GM20000 (cell line): ENCODE measurements around the gene CNST.
A peak's percentile ranks its signal among the peaks of the same experiment; 100 is the strongest.

Experiments used
- DNase-seq: peaks from one replicate; pipeline ENCODE4 v3.0.0; 2012; ENCODE audit warnings: low spot score
- TF ChIP-seq, protein P1 (sequence below): IDR thresholded peaks from 2 replicates; pipeline ENCODE4 v1.5.1; 2012; ENCODE audit warnings: mild to moderate bottlenecking, control low read depth; ENCODE audit errors: extremely low read depth, missing control alignments

Gene CNST

DNA sequence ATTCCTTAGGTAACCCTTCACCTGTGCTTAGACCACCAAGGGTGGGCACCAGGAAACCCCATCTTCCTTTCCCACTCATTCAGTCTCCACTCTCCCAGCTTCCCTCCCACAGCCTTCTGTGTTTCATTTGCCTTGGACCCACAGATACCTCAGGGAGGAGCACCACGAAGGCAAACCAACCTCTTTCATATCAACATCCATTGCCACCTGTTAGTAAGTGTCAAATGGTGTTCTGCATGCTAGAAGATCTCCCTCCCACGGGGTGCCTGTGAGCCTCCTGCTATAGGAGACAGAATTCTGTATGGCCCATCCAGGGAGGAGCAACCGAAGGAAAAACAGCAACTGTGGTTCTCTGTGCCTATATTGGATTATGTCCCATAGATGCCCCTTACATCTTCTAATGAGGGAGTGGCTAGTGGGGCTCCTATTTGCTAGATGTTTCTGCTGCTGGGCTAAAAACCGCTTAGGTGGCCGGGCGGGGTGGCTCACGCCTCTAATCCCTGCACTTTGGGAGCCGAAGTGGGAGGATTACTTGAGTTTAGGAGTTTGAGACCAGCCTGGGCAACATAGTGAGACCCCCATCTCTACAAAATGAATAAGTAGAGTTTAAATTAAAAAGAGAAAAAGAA lies 132.3 kb downstream of the CNST start:
- no peak for DNase-seq
- TF ChIP-seq, protein P1, sequence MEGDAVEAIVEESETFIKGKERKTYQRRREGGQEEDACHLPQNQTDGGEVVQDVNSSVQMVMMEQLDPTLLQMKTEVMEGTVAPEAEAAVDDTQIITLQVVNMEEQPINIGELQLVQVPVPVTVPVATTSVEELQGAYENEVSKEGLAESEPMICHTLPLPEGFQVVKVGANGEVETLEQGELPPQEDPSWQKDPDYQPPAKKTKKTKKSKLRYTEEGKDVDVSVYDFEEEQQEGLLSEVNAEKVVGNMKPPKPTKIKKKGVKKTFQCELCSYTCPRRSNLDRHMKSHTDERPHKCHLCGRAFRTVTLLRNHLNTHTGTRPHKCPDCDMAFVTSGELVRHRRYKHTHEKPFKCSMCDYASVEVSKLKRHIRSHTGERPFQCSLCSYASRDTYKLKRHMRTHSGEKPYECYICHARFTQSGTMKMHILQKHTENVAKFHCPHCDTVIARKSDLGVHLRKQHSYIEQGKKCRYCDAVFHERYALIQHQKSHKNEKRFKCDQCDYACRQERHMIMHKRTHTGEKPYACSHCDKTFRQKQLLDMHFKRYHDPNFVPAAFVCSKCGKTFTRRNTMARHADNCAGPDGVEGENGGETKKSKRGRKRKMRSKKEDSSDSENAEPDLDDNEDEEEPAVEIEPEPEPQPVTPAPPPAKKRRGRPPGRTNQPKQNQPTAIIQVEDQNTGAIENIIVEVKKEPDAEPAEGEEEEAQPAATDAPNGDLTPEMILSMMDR, result no peak

DNA sequence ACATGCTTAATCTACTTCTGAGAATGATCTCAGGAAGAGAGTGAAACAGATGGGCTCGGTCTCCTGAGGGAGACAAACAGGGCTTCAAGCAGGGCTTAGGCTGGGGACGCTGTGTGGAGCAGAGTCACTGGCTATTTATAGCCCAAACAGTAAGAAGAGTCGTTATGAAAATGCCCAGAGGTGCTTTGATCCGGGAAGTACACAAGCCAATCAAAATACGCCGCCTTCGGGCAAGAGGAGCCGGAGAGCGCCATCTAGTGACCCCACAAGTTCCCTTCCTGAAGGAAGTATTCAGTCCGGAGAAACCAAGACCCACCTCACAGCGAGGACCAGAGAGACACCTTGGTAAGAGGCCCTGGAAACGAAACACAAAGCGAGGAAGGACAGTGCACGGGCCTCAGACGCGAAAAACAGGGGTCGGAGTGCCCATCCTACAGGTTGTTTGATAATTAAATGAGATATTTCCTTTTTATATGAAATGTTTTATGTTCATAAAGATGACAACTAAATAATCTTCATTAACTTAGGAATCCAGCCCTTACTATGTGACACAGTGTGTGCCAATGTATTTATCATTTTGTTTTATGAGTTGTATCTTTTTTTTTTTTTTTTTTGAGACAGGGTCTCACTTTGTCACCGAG lies 133.0 kb downstream of the CNST start:
- peak; percentile 89 for DNase-seq
- TF ChIP-seq, protein P1, result peak; percentile 48

DNA sequence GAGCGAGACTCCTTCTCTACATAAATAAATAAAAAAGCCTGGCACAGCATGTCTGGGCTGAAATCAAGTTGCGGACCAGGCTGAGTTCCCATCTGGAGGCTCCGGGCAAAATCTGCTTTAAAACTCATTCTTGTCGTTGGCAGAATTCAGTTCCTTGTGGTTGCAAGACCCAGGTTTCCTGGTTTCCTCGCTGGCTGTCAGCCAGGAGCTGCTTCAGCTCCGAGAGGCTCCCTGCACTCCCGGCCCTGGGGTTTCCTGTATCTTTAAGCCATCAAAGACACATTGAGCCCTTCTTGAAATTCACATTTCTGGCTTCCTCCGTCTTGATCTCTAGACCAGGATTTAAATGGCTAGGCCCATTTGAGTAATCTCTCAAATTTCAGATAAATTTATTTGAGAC lies 137.3 kb downstream of the CNST start:
- DNase-seq, result no peak
- TF ChIP-seq, protein P1, result no peak

DNA sequence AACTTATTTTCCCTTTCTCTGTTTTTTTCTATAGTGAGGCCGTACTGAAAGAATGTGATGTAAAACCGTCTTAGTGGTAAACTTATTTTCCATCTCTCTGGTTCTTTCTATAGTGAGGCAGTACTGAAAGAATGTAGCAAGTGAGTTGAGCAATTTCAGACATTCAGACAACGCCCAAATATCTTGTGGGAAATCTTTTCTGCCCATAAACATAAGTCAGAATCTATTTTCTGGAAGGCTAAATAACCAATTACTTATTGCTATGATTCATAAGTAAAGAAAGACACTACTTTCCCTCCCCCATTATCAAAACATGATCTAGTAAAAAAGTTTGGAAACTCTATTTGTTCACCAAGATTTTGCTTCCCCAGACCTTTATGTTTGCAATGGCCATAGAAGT lies 139.1 kb downstream of the CNST start:
- TF ChIP-seq, protein P1, result no peak
- no peak for DNase-seq

DNA sequence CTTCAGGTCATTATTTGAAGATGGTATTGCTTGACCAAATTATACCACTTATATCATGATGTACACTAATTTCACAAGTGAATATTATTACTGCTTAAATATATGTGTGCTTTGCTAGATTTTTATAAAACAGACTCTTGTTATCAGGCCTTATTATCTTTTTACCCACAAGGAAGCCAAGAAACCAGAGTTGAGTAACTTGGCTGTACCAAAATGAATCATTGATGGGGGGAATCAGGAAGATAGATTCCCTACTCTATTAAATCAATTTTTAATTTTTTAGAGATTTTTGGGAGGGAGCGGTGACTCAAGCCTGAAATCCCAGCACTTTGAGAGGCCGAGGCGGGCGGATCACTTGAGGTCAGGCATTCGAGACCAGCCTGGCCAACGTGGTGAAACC lies 141.9 kb downstream of the CNST start:
- TF ChIP-seq, protein P1, result no peak
- no peak for DNase-seq

DNA sequence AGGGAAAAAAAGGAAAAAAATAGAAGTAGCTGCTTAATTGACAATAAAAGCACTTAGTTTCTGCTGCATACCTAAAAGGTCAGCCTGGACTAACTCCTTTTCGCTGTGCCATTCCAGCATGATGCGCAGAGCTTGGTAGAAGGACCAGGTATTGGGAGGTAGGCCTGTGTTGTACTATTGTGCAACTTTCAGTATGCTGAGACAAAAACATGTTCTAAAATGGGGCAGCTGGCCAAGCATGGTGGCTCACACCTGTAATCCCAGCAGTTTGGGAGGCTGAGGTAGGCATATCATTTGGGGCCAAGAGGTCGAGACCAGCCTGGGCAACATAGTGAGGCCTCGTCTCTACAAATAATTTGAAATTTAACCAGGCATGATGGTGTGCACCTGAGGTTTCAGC lies 142.9 kb downstream of the CNST start:
- TF ChIP-seq, protein P1, result no peak
- no peak for DNase-seq

DNA sequence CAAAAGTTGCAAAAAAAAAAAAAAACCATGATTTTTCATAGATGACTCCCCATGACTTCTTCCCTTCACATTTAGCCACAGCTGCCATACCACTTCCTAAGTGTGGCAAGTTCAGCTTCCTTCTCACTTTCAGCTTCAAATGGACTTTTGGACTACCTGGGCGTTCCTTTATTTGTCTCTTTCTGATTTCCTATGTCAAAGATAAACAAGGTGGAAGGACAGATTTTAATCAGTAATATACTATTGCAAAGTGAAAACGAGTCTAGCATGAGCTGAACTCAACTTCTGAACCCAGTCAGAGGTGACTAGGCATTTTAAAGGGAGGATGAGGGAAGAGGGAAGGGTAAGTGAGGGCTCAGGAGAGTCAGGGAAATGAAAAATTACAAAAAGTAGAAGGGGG lies 143.6 kb downstream of the CNST start:
- TF ChIP-seq, protein P1, result no peak
- no peak for DNase-seq
